Measurements from ENCODE around the gene ZBTB7A.
A peak's percentile ranks its signal among the peaks of the same experiment; 100 is the strongest.

ZBTB7A gene

DNA sequence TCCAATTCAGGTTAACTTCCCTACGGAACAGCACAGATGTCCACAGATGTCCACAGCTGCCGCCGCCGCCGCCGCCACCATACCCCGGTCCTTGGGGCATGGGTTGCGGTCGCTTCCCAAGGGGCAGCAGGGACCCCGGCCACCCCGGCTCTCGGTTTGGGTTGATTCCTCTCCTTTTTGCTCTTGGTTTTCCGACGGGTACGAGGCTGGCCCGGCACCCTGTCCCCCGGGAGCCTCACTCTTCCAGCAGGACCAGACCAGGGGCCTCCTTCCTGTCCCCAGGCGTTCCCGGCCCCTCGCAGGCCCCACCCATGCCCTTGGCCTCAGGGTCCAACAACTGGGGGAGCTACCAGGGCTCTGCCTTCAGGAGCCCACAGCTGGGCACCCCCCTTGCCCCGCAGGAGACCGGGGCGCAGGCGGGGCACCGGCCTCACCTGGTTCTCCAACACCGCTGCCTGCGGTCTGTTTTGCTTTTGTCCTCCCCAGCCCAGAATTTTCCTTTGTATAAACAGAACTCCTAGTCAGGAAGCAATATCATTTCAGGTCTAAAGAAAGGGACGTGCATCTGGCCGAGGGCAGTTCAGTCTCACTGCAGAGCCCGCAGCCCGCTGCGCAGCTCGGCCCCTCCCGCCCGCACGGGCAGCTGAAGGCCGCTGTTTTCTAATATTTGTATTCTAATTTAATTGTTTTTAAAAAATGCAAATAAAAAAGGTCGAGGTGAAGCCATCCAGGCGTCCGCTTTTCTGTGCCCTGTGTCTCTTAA is 27.9 kb downstream of the ZBTB7A start:
- Histone ChIP-seq H3K27me3 (ENCODE audit: insufficient read depth, poor library complexity, severe bottlenecking) (no peaks in the 10 kb centered on the region), H3K27ac (replicated peaks) (no peak overlapping the region), H3K4me3 (replicated peaks; ENCODE audit: insufficient read depth, low read length) (no peak overlapping the region)
- TF ChIP-seq GABPA (IDR thresholded peaks at IDR 0.05; ENCODE audit: low read depth) (no peak), POLR2AphosphoS5 (IDR thresholded peaks at IDR 0.05; ENCODE audit: low read depth) (0 out of 2 replicates have a peak, but pooled peaks have one; percentile 8), REST (IDR thresholded peaks at IDR 0.05; ENCODE audit: insufficient replicate concordance, low read depth) (no peak), SPI1 (IDR thresholded peaks at IDR 0.05; ENCODE audit: borderline replicate concordance, low read depth) (no peak), CTCF (IDR thresholded peaks at IDR 0.05; ENCODE audit: insufficient read depth, low read length) (no peak)
- no peak for DNase-seq (ENCODE audit: low read depth in 1 of 2, low spot score in 1 of 2)

DNA sequence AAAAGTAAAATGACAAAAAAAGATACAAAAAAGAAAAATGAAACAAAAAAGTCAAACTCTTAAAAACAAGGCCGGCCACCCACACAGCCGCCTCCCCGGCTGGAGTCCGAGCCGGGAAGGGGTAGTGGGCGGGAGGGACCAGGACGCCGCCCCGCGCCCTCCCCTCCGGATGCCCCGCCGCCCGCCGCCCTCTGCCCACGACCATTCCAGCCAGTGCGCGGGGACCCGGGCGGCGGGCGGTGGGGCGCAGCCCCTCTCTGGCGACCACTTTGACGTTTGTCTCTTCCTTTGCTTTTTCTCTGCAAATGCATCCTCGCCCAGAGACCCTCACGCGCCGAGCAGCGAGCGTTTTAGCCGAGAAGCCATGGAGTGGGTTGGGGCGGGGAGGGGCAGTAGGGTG is 28.6 kb downstream of the ZBTB7A start:
- DNase-seq (ENCODE audit: low read depth in 1 of 2, low spot score in 1 of 2) = no peak
- TF ChIP-seq CTCF (IDR thresholded peaks at IDR 0.05; ENCODE audit: insufficient read depth, low read length) (no peak), POLR2AphosphoS5 (IDR thresholded peaks at IDR 0.05; ENCODE audit: low read depth) (no peak)
- no peak overlapping the region for H3K27ac ChIP-seq (replicated peaks)
- no peaks in the 10 kb centered on the region for H3K27me3 ChIP-seq (ENCODE audit: insufficient read depth, poor library complexity, severe bottlenecking)
- no peak overlapping the region for H3K4me3 ChIP-seq (replicated peaks; ENCODE audit: insufficient read depth, low read length)

- H3K4me3 ChIP-seq (replicated peaks; ENCODE audit: insufficient read depth, low read length) = no peak overlapping the region
- TF ChIP-seq CTCF (IDR thresholded peaks at IDR 0.05; ENCODE audit: insufficient read depth, low read length) (no peak), REST (IDR thresholded peaks at IDR 0.05; ENCODE audit: insufficient replicate concordance, low read depth) (no peak), POLR2AphosphoS5 (IDR thresholded peaks at IDR 0.05; ENCODE audit: low read depth) (no peak), SPI1 (IDR thresholded peaks at IDR 0.05; ENCODE audit: borderline replicate concordance, low read depth) (no peak), GABPA (IDR thresholded peaks at IDR 0.05; ENCODE audit: low read depth) (no peak)
- DNase-seq (ENCODE audit: low read depth in 1 of 2, low spot score in 1 of 2) = no peak
- no peaks in the 10 kb centered on the region for H3K27me3 ChIP-seq (ENCODE audit: insufficient read depth, poor library complexity, severe bottlenecking)
- H3K27ac ChIP-seq (replicated peaks) = no peak overlapping the region
These were observed 29.3 kb downstream of the ZBTB7A start for GRCh38 chr19:4037301-4037949.

All from HL-60 (cell line).